OCI-LY1 (cell line): ENCODE data around the gene GALNT2.

Source experiments
- EZH2 ChIP-seq: fragments of 200-600 bp; sonication (generic), shearing (Covaris generic); IDR thresholded peaks from 2 replicates; pipeline ENCODE4 v1.8.0; 2017; ENCODE audit warnings: borderline replicate concordance, mixed run types, mild to moderate bottlenecking, antibody characterized with exemption, low read length, moderate library complexity, mixed read lengths
- TF ChIP-seq, protein P1 (sequence below): fragments of 200-600 bp; sonication (generic), shearing (Covaris generic); IDR thresholded peaks from 2 replicates; pipeline ENCODE4 v1.5.1; 2017; ENCODE audit warnings: mild to moderate bottlenecking, antibody characterized with exemption, low read length, moderate library complexity, mixed read lengths

- TF ChIP-seq, protein P1, sequence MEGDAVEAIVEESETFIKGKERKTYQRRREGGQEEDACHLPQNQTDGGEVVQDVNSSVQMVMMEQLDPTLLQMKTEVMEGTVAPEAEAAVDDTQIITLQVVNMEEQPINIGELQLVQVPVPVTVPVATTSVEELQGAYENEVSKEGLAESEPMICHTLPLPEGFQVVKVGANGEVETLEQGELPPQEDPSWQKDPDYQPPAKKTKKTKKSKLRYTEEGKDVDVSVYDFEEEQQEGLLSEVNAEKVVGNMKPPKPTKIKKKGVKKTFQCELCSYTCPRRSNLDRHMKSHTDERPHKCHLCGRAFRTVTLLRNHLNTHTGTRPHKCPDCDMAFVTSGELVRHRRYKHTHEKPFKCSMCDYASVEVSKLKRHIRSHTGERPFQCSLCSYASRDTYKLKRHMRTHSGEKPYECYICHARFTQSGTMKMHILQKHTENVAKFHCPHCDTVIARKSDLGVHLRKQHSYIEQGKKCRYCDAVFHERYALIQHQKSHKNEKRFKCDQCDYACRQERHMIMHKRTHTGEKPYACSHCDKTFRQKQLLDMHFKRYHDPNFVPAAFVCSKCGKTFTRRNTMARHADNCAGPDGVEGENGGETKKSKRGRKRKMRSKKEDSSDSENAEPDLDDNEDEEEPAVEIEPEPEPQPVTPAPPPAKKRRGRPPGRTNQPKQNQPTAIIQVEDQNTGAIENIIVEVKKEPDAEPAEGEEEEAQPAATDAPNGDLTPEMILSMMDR, result no peak
- TF ChIP-seq EZH2, result no peak
Measured at GRCh38 chr1:230163719-230164118, 96.7 kb downstream of the GALNT2 start.
